PC-9 (cell line): ENCODE data around the gene PLEKHA6. TPM values are rescaled to one million over a fixed set of nuclear protein-coding genes. Genes with fewer than 3 reads are reported as not detected.
A peak's percentile ranks its signal among the peaks of the same experiment; 100 is the strongest.

Experiments used
- BruUV-seq: library from RNA; stranded (reverse); fragments of 400-500 nt; replicated peaks from 2 replicates; lab custom pipeline; 2021; lab: Mats Ljungman, UMichigan
- CTCF ChIA-PET: fragments of 300-600 bp; sonication (Branson Sonifier 250); formaldehyde crosslinking; loops from one replicate; lab custom pipeline; 2022; ENCODE audit warnings: antibody characterized with exemption; lab: Charles Lee
- POLR2A ChIA-PET: fragments of 300-600 bp; sonication (Branson Sonifier 250); formaldehyde crosslinking; loops from one replicate; lab custom pipeline; 2022; ENCODE audit warnings: antibody characterized with exemption; ENCODE audit not compliant: unreplicated experiment; lab: Charles Lee
- DNase-seq, 2 experiments: peaks; one replicate each; pipeline versions ENCODE4 v3.0.0 to v3.0.0-alpha.2; 2015 to 2022; ENCODE audit warnings: mixed read lengths in 1 of 2
- H2AFZ ChIP-seq: fragments of 200-600 bp; sonication (generic); 2 replicates; pipeline ENCODE4 v1.8.1; 2017; ENCODE audit warnings: antibody characterized with exemption
- H3F3A ChIP-seq: fragments of 200-600 bp; sonication (generic); 2 replicates; pipeline ENCODE4 v1.8.1; 2017; ENCODE audit warnings: antibody characterized with exemption, mild to moderate bottlenecking, low read depth; ENCODE audit not compliant: insufficient read depth
- H3K27ac ChIP-seq: fragments of 200-600 bp; sonication (generic); 2 replicates; pipeline ENCODE4 v1.6.1; 2016; ENCODE audit warnings: mixed run types
- H3K27me3 ChIP-seq: fragments of 200-600 bp; sonication (generic); 2 replicates; pipeline ENCODE4 v1.6.1; 2016; ENCODE audit warnings: low read depth, mixed run types; ENCODE audit not compliant: insufficient read depth
- H3K36me3 ChIP-seq: fragments of 200-600 bp; sonication (generic); 2 replicates; pipeline ENCODE4 v1.6.1; 2016; ENCODE audit warnings: low read depth, mixed run types
- H3K4me1 ChIP-seq: fragments of 200-600 bp; sonication (generic); replicated peaks from 2 replicates; pipeline ENCODE4 v1.6.1; 2016; ENCODE audit warnings: mixed run types; ENCODE audit not compliant: insufficient read depth
- H3K4me2 ChIP-seq: fragments of 200-600 bp; sonication (generic); 2 replicates; pipeline ENCODE4 v1.6.1; 2017; ENCODE audit warnings: mixed run types
- H3K4me3 ChIP-seq: fragments of 200-600 bp; sonication (generic); 2 replicates; pipeline ENCODE4 v1.6.1; 2016; ENCODE audit warnings: mixed run types
- H3K79me2 ChIP-seq: fragments of 200-600 bp; sonication (generic); 2 replicates; pipeline ENCODE4 v1.6.1; 2017; ENCODE audit warnings: low read depth, mixed run types
- H3K9me2 ChIP-seq: fragments of 200-600 bp; sonication (generic); 2 replicates; pipeline ENCODE4 v1.8.1; 2017; ENCODE audit warnings: mild to moderate bottlenecking; ENCODE audit not compliant: insufficient read depth
- H3K9me3 ChIP-seq: fragments of 200-600 bp; sonication (generic); 2 replicates; pipeline ENCODE4 v1.8.1; 2016; ENCODE audit warnings: low read depth; ENCODE audit not compliant: insufficient read depth
- H4K20me1 ChIP-seq: fragments of 200-600 bp; sonication (generic); 2 replicates; pipeline ENCODE4 v1.8.1; 2017; ENCODE audit not compliant: insufficient read depth
- CTCF ChIP-seq: fragments of 200-600 bp; sonication (generic); conservative IDR thresholded peaks from 2 replicates; pipeline ENCODE4 v1.6.1; 2017; ENCODE audit warnings: mixed run types, antibody characterized with exemption, mild to moderate bottlenecking, moderate library complexity
- EZH2 ChIP-seq: fragments of 200-600 bp; sonication (generic); IDR thresholded peaks from 2 replicates; pipeline ENCODE4 v1.8.0; 2017; ENCODE audit warnings: antibody characterized with exemption, low read depth
- intact Hi-C: fragments of 100-400 bp; cut with micrococcal nuclease; formaldehyde crosslinking; loops from one replicate; pipeline ENCODE4 v1.10.0; 2022; ENCODE audit not compliant: unreplicated experiment
- total RNA-seq: library from RNA; stranded (reverse); gene quantifications from 2 replicates; pipeline ENCODE4 v1.2.3, GENCODE V29; 2021

Gene PLEKHA6
- total RNA-seq, 1 experiment from 2014 or later, result 52.0 TPM

DNA sequence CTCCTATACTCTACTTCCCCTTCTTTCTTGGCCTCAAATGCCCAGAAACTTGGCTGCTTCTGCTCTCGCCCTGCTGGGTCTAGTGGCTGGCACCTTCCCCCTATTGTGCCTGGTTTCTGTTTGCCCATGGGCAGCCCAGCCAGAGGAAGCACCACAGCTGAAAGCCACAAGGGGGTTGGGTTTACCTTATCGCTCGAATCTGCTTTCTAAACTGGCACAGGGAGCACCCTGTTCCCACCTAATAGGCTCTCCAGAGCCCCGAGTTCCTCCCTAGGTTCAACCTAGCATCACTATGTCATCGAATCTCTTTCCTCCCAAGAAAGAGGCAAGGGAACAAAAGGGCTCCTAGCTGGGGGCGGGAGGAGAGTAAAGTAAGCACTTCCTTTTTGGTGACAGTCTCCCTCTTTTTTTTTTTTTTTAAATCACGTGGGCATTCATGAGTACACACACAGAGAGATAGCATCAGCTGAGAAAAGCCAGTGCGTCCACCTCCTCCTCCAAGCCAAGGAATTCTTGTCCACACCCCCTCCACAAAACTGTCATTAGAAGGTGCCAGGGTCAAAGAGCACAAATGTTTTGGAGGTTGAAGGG is 72.8 kb downstream of the PLEKHA6 start:
- Histone ChIP-seq H3K27ac (peak overlapping the region; percentile 80), H3K4me2 (peak overlapping the region; percentile 82), H4K20me1 (peaks cover 16% of the 10 kb centered on the region), H3K9me3 (no peaks in the 10 kb centered on the region), H3K4me3 (peak overlapping the region; percentile 56), H3F3A (peaks cover 31% of the 10 kb centered on the region; the same call in 1 of the 2 replicates), H3K27me3 (no peaks in the 10 kb centered on the region), H3K79me2 (peaks cover 88% of the 10 kb centered on the region), H3K9me2 (no peaks in the 10 kb centered on the region), H2AFZ (no peak overlapping the region), H3K36me3 (peaks cover 4% of the 10 kb centered on the region; the same call in 1 of the 2 replicates), H3K4me1 (peaks cover 57% of the 10 kb centered on the region)
- intact Hi-C loops, result loop anchor here (5.0 kb wide), 3 partner anchors 35 to 75 kb away; partner anchors contain the start of gene GOLT1A
- no peak for TF ChIP-seq EZH2
- TF ChIP-seq CTCF, result no peak
- POLR2A ChIA-PET, result interaction anchor here (0.6 kb wide), 2 partner anchors 33 to 136 kb away, joined by 3 to 4 read pairs; no protein-coding TSS in a partner anchor
- CTCF ChIA-PET, result no interaction called here
- BruUV-seq, result no TSS peak
- peak; percentile 72 to 88 for DNase-seq

DNA sequence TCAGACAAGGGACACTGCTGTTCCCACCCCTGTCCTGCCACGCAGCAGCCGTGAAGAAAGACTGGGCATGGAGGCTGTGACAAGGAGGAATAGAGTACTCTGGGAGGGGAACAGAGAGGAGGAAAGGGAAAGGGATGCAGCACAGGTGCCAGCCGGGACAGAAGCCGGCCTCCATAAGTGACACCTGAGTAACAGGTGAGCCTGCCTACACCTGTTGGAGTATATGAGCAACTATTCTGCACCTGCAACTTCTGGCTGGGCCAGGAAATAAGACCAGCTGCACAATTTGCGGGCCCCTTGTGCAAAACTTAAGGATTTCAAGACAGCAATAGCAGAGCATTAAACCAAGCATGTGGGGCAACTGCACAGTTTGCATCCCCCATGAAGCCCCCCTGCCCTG is 73.4 kb downstream of the PLEKHA6 start:
- Histone ChIP-seq H3K9me2 (no peaks in the 10 kb centered on the region), H3K27me3 (no peaks in the 10 kb centered on the region), H3K4me3 (peak overlapping the region; percentile 56), H2AFZ (no peak overlapping the region), H3F3A (peaks cover 31% of the 10 kb centered on the region; the same call in 1 of the 2 replicates), H3K27ac (peak overlapping the region; percentile 80), H3K9me3 (no peaks in the 10 kb centered on the region), H3K4me2 (peak overlapping the region; percentile 82), H3K79me2 (peaks cover 93% of the 10 kb centered on the region), H3K36me3 (peaks cover 3% of the 10 kb centered on the region; the same call in 1 of the 2 replicates), H3K4me1 (peaks cover 53% of the 10 kb centered on the region), H4K20me1 (peaks cover 16% of the 10 kb centered on the region)
- ChIA-PET POLR2A (no interaction called here), CTCF (no interaction called here)
- TF ChIP-seq CTCF, result no peak
- no peak for TF ChIP-seq EZH2
- intact Hi-C loops, result loop anchor here (5.0 kb wide), 3 partner anchors 36 to 76 kb away; partner anchors contain the start of gene GOLT1A
- BruUV-seq, result no TSS peak
- no peak for DNase-seq

- no TSS peak for BruUV-seq
- ChIA-PET CTCF (interaction anchor here (0.7 kb wide), 1 partner anchor 177 kb away, joined by 3 read pairs; no protein-coding TSS in a partner anchor), POLR2A (interaction anchor here (0.5 kb wide), 1 partner anchor 86 kb away, joined by 6 read pairs; no protein-coding TSS in a partner anchor)
- TF ChIP-seq EZH2 (no peak), CTCF (no peak)
- Histone ChIP-seq H4K20me1 (peaks cover 16% of the 10 kb centered on the region), H3K79me2 (peaks cover 91% of the 10 kb centered on the region), H3K4me3 (peak overlapping the region; percentile 56), H2AFZ (no peak overlapping the region), H3K9me2 (no peaks in the 10 kb centered on the region), H3K9me3 (no peaks in the 10 kb centered on the region), H3K27ac (peak overlapping the region; percentile 80; the same call in 1 of the 2 replicates), H3K27me3 (no peaks in the 10 kb centered on the region), H3K4me1 (peaks cover 53% of the 10 kb centered on the region), H3K36me3 (no peaks in the 10 kb centered on the region), H3K4me2 (peak overlapping the region; percentile 82), H3F3A (peaks cover 31% of the 10 kb centered on the region; the same call in 1 of the 2 replicates)
- intact Hi-C loops, result loop anchor here (5.0 kb wide), 3 partner anchors 37 to 77 kb away; partner anchors contain the start of gene GOLT1A
- no peak for DNase-seq
Measured at GRCh38 chr1:204285436-204286305, 74.1 kb downstream of the PLEKHA6 start.
